H9 (cell line): ENCODE measurements around the gene C2CD4A. TPM values are rescaled to one million over a fixed set of nuclear protein-coding genes. Genes with fewer than 3 reads are reported as not detected.
A peak's percentile ranks its signal among the peaks of the same experiment; 100 is the strongest.

Experiments used
- DNase-seq: peaks from one replicate; pipeline ENCODE4 v3.0.0-alpha.2; 2017
- H2AFZ ChIP-seq: one replicate; pipeline ENCODE4 v1.6.1; 2013; ENCODE audit warnings: mild to moderate bottlenecking, low read length, control low read depth, moderate library complexity
- H2AK5ac ChIP-seq: 2 replicates; pipeline ENCODE4 v1.6.1; 2013; ENCODE audit warnings: low read length, control low read depth, mixed read lengths; ENCODE audit not compliant: insufficient read length
- H2BK120ac ChIP-seq: one replicate; pipeline ENCODE4 v1.6.1; 2013; ENCODE audit warnings: low read depth, mild to moderate bottlenecking, low read length, control low read depth, inconsistent platforms; ENCODE audit not compliant: poor library complexity, severe bottlenecking
- H2BK12ac ChIP-seq: 2 replicates; pipeline ENCODE4 v1.6.1; 2013; ENCODE audit warnings: low read length, control low read depth, mixed read lengths, low read depth; ENCODE audit not compliant: insufficient read length
- H2BK15ac ChIP-seq: 2 replicates; pipeline ENCODE4 v1.6.1; 2013; ENCODE audit warnings: low read depth, low read length, control low read depth
- H2BK20ac ChIP-seq: one replicate; pipeline ENCODE4 v1.6.1; 2013; ENCODE audit warnings: low read depth, mild to moderate bottlenecking, low read length, control low read depth, inconsistent platforms; ENCODE audit not compliant: poor library complexity, severe bottlenecking
- H2BK5ac ChIP-seq: 2 replicates; pipeline ENCODE4 v1.6.1; 2013; ENCODE audit warnings: low read length, control low read depth, mixed read lengths; ENCODE audit not compliant: insufficient read length
- H3K14ac ChIP-seq: 2 replicates; pipeline ENCODE4 v1.6.1; 2013; ENCODE audit warnings: low read length, control low read depth; ENCODE audit not compliant: insufficient read depth
- H3K18ac ChIP-seq: 2 replicates; pipeline ENCODE4 v1.6.1; 2013; ENCODE audit warnings: low read depth, mild to moderate bottlenecking, mixed read lengths, low read length, control low read depth; ENCODE audit not compliant: insufficient read length
- H3K23ac ChIP-seq: 2 replicates; pipeline ENCODE4 v1.6.1; 2013; ENCODE audit warnings: low read length, control low read depth, mixed read lengths, low read depth; ENCODE audit not compliant: insufficient read length
- H3K23me2 ChIP-seq: 2 replicates; pipeline ENCODE4 v1.6.1; 2013; ENCODE audit warnings: low read depth, mild to moderate bottlenecking, mixed read lengths, low read length, control low read depth; ENCODE audit not compliant: insufficient read length, poor library complexity, severe bottlenecking
- H3K27ac ChIP-seq: 2 replicates; pipeline ENCODE4 v1.5.1; 2013; ENCODE audit warnings: low read length, control low read depth, mixed read lengths, low read depth; ENCODE audit not compliant: insufficient read length
- H3K27me3 ChIP-seq: 2 replicates; pipeline ENCODE4 v1.6.1; 2013; ENCODE audit warnings: low read length, control low read depth, inconsistent platforms; ENCODE audit not compliant: insufficient read depth
- H3K4ac ChIP-seq: 2 replicates; pipeline ENCODE4 v1.6.1; 2013; ENCODE audit warnings: low read depth, mild to moderate bottlenecking, control low read depth, inconsistent platforms, low read length, moderate library complexity
- H3K4me1 ChIP-seq: 2 replicates; pipeline ENCODE4 v1.6.1; 2013; ENCODE audit warnings: low read length, control low read depth, inconsistent platforms; ENCODE audit not compliant: insufficient read depth
- H3K4me2 ChIP-seq: 2 replicates; pipeline ENCODE4 v1.6.1; 2013; ENCODE audit warnings: low read length, control low read depth, mixed read lengths; ENCODE audit not compliant: insufficient read length, insufficient read depth
- H3K56ac ChIP-seq: 2 replicates; pipeline ENCODE4 v1.6.1; 2013; ENCODE audit warnings: low read depth, mild to moderate bottlenecking, mixed read lengths, low read length, control low read depth; ENCODE audit not compliant: insufficient read length
- H3K79me1 ChIP-seq: 2 replicates; pipeline ENCODE4 v1.6.1; 2013; ENCODE audit warnings: low read depth, mild to moderate bottlenecking, moderate library complexity, low read length, control low read depth, inconsistent platforms; ENCODE audit not compliant: insufficient read depth, poor library complexity, severe bottlenecking
- H3K79me2 ChIP-seq: 2 replicates; pipeline ENCODE4 v1.6.1; 2013; ENCODE audit warnings: low read length, control low read depth, inconsistent platforms; ENCODE audit not compliant: insufficient read depth
- H3K9ac ChIP-seq: 2 replicates; pipeline ENCODE4 v1.6.1; 2013; ENCODE audit warnings: low read length, control low read depth, mixed read lengths; ENCODE audit not compliant: insufficient read length; ENCODE audit errors: extremely low read depth
- H3K9me3 ChIP-seq: one replicate; pipeline ENCODE4 v1.6.1; 2013; ENCODE audit warnings: low read depth, low read length, inconsistent platforms; ENCODE audit not compliant: control insufficient read depth
- H3T11ph ChIP-seq: one replicate; pipeline ENCODE4 v1.6.1; 2013; ENCODE audit warnings: mild to moderate bottlenecking, low read length, control low read depth, inconsistent platforms
- H4K20me1 ChIP-seq: one replicate; pipeline ENCODE4 v1.6.1; 2013; ENCODE audit not compliant: control insufficient read depth, insufficient read length, insufficient read depth
- H4K5ac ChIP-seq: 2 replicates; pipeline ENCODE4 v1.6.1; 2013; ENCODE audit warnings: low read depth, mild to moderate bottlenecking, mixed read lengths, low read length, control low read depth; ENCODE audit not compliant: insufficient read length
- H4K8ac ChIP-seq: replicated peaks from 2 replicates; pipeline ENCODE4 v1.6.1; 2013; ENCODE audit warnings: low read length, control low read depth, mixed read lengths, low read depth; ENCODE audit not compliant: insufficient read length
- H4K91ac ChIP-seq: 2 replicates; pipeline ENCODE4 v1.6.1; 2013; ENCODE audit warnings: low read depth, mild to moderate bottlenecking, moderate library complexity, mixed read lengths, low read length, control low read depth; ENCODE audit not compliant: insufficient read length
- H3K27ac Mint-ChIP-seq, 3 experiments: 2 replicates in 2 of 3; 3 replicates in 1 of 3; pipeline ENCODE4 v1.8.0; 2020 to 2021; ENCODE audit warnings: mixed read lengths in 3 of 3, mild to moderate bottlenecking in 1 of 3, moderate library complexity in 1 of 3
- H3K27me3 Mint-ChIP-seq: 2 replicates; pipeline ENCODE4 v1.8.0; 2021; ENCODE audit warnings: low read depth, mild to moderate bottlenecking, moderate library complexity, mixed read lengths
- H3K36me3 Mint-ChIP-seq, 3 experiments: 2 replicates in 2 of 3; 3 replicates in 1 of 3; pipeline ENCODE4 v1.8.0; 2020 to 2021; ENCODE audit warnings: low read depth in 3 of 3, mixed read lengths in 3 of 3; ENCODE audit not compliant: insufficient read depth in 1 of 3
- H3K4me1 Mint-ChIP-seq, 2 experiments: 2 replicates each; pipeline ENCODE4 v1.8.0; 2020; ENCODE audit warnings: mixed read lengths in 2 of 2
- H3K4me3 Mint-ChIP-seq, 2 experiments: 2 replicates in 1 of 2; 3 replicates in 1 of 2; pipeline ENCODE4 v1.8.0; 2020 to 2021; ENCODE audit warnings: mild to moderate bottlenecking in 2 of 2, mixed read lengths in 2 of 2, moderate library complexity in 1 of 2
- H3K9me3 Mint-ChIP-seq, 2 experiments: 2 replicates in 1 of 2; 3 replicates in 1 of 2; pipeline ENCODE4 v1.8.0; 2020; ENCODE audit warnings: mild to moderate bottlenecking in 2 of 2, mixed read lengths in 2 of 2, moderate library complexity in 1 of 2
- WGBS: extraction: QIAGEN DNeasy Blood & Tissue Kit; methylation state at CpG from one replicate; pipeline ENCODE4 v1.1.7; 2013; ENCODE audit warnings: missing lambda C conversion rate, low lambda C conversion rate, mixed read lengths; ENCODE audit not compliant: insufficient read length; ENCODE audit errors: extremely low coverage; 5-methylcytosine and 5-hydroxymethylcytosine counted together
- long read RNA-seq: library from polyadenylated mRNA; unstranded; transcript quantifications from one replicate; pipeline ENCODE4 v2.0.0, GENCODE V29; 2020
- total RNA-seq: library from RNA; stranded (reverse); gene quantifications from 2 replicates; pipeline ENCODE4 v1.2.1, GENCODE V29; 2021
- TF ChIP-seq, protein P1 (sequence below): fragments of 200-600 bp; sonication (generic); conservative IDR thresholded peaks from 3 replicates; pipeline ENCODE4 v1.8.0; 2021; ENCODE audit warnings: antibody characterized with exemption, mild to moderate bottlenecking

The C2CD4A gene, protein sequence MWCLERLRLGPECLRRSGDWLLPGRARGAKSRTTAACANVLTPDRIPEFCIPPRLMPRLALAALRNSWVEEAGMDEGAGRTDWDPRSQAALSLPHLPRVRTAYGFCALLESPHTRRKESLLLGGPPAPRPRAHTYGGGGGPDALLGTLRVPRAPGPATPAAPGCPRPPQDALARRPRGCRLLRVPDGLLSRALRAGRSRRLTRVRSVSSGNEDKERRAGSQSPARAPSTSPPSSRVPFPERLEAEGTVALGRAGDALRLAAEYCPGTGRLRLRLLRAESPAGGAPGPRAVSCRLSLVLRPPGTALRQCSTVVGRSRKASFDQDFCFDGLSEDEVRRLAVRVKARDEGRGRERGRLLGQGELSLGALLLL
- total RNA-seq = not detected in 2 replicates
- long read RNA-seq = 0 reads

- Histone ChIP-seq H2BK20ac (no peak within 1 kb of the TSS), H3T11ph (no peak within 1 kb of the TSS), H4K8ac (no peak within 1 kb of the TSS), H3K79me2 (no peaks in the 10 kb centered on the region), H2BK15ac (no peak within 1 kb of the TSS), H3K23me2 (peaks cover 17% of the 10 kb centered on the region), H2BK5ac (no peak within 1 kb of the TSS), H2AFZ (no peak within 1 kb of the TSS), H2BK120ac (no peak within 1 kb of the TSS), H3K18ac (no peak within 1 kb of the TSS), H3K4me2 (peak within 1 kb of the TSS; percentile 94), H3K79me1 (no peaks in the 10 kb centered on the region), H3K9ac (no peak within 1 kb of the TSS), H3K56ac (no peak within 1 kb of the TSS), H3K9me3 (no peaks in the 10 kb centered on the region), H4K91ac (no peak within 1 kb of the TSS), H3K23ac (no peak within 1 kb of the TSS), H2AK5ac (no peak within 1 kb of the TSS), H3K27me3 (peaks cover 18% of the 10 kb centered on the region), H4K20me1 (no peaks in the 10 kb centered on the region), H3K4me1 (no peaks in the 10 kb centered on the region; the same call in 1 of the 2 replicates), H3K4ac (no peak within 1 kb of the TSS), H2BK12ac (no peak within 1 kb of the TSS), H3K14ac (no peak within 1 kb of the TSS), H3K27ac (no peak within 1 kb of the TSS), H4K5ac (no peak within 1 kb of the TSS)
- H3K36me3 Mint-ChIP-seq = no peaks in the 10 kb centered on the region
- peaks cover 16 to 18% of the 10 kb centered on the region in 2 experiments for H3K4me1 Mint-ChIP-seq
- TF ChIP-seq, protein P1, sequence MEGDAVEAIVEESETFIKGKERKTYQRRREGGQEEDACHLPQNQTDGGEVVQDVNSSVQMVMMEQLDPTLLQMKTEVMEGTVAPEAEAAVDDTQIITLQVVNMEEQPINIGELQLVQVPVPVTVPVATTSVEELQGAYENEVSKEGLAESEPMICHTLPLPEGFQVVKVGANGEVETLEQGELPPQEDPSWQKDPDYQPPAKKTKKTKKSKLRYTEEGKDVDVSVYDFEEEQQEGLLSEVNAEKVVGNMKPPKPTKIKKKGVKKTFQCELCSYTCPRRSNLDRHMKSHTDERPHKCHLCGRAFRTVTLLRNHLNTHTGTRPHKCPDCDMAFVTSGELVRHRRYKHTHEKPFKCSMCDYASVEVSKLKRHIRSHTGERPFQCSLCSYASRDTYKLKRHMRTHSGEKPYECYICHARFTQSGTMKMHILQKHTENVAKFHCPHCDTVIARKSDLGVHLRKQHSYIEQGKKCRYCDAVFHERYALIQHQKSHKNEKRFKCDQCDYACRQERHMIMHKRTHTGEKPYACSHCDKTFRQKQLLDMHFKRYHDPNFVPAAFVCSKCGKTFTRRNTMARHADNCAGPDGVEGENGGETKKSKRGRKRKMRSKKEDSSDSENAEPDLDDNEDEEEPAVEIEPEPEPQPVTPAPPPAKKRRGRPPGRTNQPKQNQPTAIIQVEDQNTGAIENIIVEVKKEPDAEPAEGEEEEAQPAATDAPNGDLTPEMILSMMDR = peak; percentile 29; the same call in 1 of the 3 replicates
- no peaks in the 10 kb centered on the region; a peak in 1 of 5 replicates for H3K9me3 Mint-ChIP-seq
- no peak within 1 kb of the TSS; a peak in 1 of 7 replicates for H3K27ac Mint-ChIP-seq
- whole genome bisulfite sequencing = no CpG with 5 or more reads among the region's 33 CpGs
- H3K4me3 Mint-ChIP-seq = peak within 1 kb of the TSS; percentile 48 to 77
- DNase-seq = peak; percentile 95
- peaks cover 81% of the 10 kb centered on the region for H3K27me3 Mint-ChIP-seq
Measured at GRCh38 chr15:62066663-62067447, at the start of gene C2CD4A. TSS of gene C2CD4A (plus strand) at chr15:62066977. CDS start at chr15:62067614, 637 bp downstream.
